Hepatocyte (in vitro differentiated cells): ENCODE measurements around the gene KRT14.

Experiments used
- EZH2phosphoT487 ChIP-seq: fragments of 200-600 bp; sonication (generic); IDR thresholded peaks from one replicate; pipeline ENCODE4 v1.6.1; 2018; ENCODE audit warnings: antibody characterized with exemption, mild to moderate bottlenecking, low read depth, moderate library complexity; ENCODE audit not compliant: unreplicated experiment, severe bottlenecking
- TF ChIP-seq, protein P1 (sequence below): fragments of 200-600 bp; sonication (generic); IDR thresholded peaks from 2 replicates; pipeline ENCODE4 v1.5.1; 2016; ENCODE audit warnings: antibody characterized with exemption, mild to moderate bottlenecking; ENCODE audit not compliant: poor library complexity

GRCh38 chr17:41580687-41581365 lies 5.9 kb downstream of the KRT14 start:
- TF ChIP-seq, protein P1, sequence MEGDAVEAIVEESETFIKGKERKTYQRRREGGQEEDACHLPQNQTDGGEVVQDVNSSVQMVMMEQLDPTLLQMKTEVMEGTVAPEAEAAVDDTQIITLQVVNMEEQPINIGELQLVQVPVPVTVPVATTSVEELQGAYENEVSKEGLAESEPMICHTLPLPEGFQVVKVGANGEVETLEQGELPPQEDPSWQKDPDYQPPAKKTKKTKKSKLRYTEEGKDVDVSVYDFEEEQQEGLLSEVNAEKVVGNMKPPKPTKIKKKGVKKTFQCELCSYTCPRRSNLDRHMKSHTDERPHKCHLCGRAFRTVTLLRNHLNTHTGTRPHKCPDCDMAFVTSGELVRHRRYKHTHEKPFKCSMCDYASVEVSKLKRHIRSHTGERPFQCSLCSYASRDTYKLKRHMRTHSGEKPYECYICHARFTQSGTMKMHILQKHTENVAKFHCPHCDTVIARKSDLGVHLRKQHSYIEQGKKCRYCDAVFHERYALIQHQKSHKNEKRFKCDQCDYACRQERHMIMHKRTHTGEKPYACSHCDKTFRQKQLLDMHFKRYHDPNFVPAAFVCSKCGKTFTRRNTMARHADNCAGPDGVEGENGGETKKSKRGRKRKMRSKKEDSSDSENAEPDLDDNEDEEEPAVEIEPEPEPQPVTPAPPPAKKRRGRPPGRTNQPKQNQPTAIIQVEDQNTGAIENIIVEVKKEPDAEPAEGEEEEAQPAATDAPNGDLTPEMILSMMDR = no peak
- TF ChIP-seq EZH2phosphoT487 = no peak
